SH-SY5Y (cell line): ENCODE results near the gene TRIM42.

ENCODE experiments used
- GATA2 ChIP-seq: IDR thresholded peaks from 2 replicates; pipeline ENCODE4 v1.6.1; 2011; ENCODE audit warnings: mild to moderate bottlenecking, low read depth, low read length
- GATA3 ChIP-seq: IDR thresholded peaks from 2 replicates; pipeline ENCODE4 v1.6.1; 2011; ENCODE audit warnings: low read depth, mild to moderate bottlenecking, low read length, moderate library complexity

DNA sequence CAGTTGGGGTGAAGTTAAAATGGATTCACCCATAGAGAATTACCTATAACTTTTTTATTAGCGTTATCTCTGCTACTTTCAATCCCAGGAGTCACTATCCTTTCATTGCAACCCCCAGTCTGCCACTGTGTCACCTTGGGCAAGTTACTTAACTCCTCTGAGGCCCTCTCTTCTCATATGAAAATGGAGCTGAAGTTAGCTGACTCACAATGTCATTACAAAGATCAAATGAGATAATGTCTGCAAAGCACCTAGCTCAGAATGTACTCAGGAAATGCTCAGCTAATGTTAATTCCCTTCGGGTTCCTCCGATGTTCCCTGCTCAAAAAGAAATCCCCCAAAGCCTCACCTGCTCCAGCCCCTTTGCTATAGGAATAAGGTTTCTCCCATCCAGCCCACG is 50.0 kb downstream of the TRIM42 start:
- TF ChIP-seq GATA2: no peak
- no peak for TF ChIP-seq GATA3
